Upper lobe of right lung (tissue), 1 donor: ENCODE results near the gene CIB2. TPM values are rescaled to one million over a fixed set of nuclear protein-coding genes. Genes with fewer than 3 reads are reported as not detected.
A peak's percentile ranks its signal among the peaks of the same experiment; 100 is the strongest.

Experiments used
- ATAC-seq: fragments of 200-7000 bp; cut with Tn5 transposase; one replicate; pipeline ENCODE4 v1.9.1; 2020; ENCODE audit warnings: mild to moderate bottlenecking, moderate library complexity
- DNase-seq: peaks from one replicate; pipeline ENCODE4 v3.0.0-alpha.2; 2020
- H3K27ac ChIP-seq: fragments of 200-600 bp; one replicate; pipeline ENCODE4 v1.8.0; 2022
- H3K27me3 ChIP-seq: fragments of 200-600 bp; one replicate; pipeline ENCODE4 v1.8.0; 2022; ENCODE audit warnings: mild to moderate bottlenecking
- H3K36me3 ChIP-seq: fragments of 200-600 bp; one replicate; pipeline ENCODE4 v1.8.0; 2022
- H3K4me1 ChIP-seq: fragments of 200-600 bp; one replicate; pipeline ENCODE4 v1.8.0; 2022
- H3K4me3 ChIP-seq: fragments of 200-600 bp; one replicate; pipeline ENCODE4 v1.8.0; 2022; ENCODE audit warnings: mild to moderate bottlenecking
- H3K9me3 ChIP-seq: fragments of 200-600 bp; one replicate; pipeline ENCODE4 v1.8.0; 2022
- intact Hi-C: fragments of 100-400 bp; cut with DNase I; formaldehyde crosslinking; loops from one replicate; pipeline ENCODE4 v1.11.0; 2022
- total RNA-seq: library from RNA; stranded (reverse); fragmentation: NEBNext Ultra II Directional; extraction: Animal tissue kit (Norgen Biotek cat#: 25700); gene quantifications from one replicate; pipeline ENCODE4 v1.2.1, GENCODE V29; 2021
- TF ChIP-seq, protein P1 (sequence below): fragments of 200-600 bp; IDR thresholded peaks from one replicate; pipeline ENCODE4 v1.8.0; 2022; ENCODE audit warnings: antibody characterized with exemption
- donor health status: DM: no; HTN: yes; CAD: no; lungs with severe emphysema.

The CIB2 gene
- total RNA-seq, 1 donor from 2014 or later: 1.9 TPM

DNA sequence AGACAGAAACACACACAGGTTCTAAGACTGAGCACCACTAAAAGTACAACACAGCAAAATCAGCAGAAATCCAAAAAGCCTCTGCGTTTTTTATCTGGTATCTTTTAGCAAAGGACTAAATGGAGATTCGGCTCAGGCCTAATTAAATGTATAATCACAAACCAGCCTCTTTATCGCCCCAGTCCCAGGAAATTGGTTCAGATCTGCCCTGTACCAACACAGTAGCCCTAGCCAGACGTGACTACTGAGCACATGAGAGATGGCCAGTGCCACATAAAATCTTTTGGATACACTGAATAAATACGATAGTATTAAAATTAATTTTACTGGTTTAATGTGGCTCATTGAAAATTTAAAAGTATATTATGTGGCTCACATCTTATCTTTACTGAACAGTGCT lies 73.4 kb downstream of the CIB2 start:
- peak overlapping the region; percentile 74 for H3K27ac ChIP-seq
- H3K9me3 ChIP-seq: no peaks in the 10 kb centered on the region
- ATAC-seq (no peak), DNase-seq (no peak)
- H3K36me3 ChIP-seq: peaks cover 13% of the 10 kb centered on the region
- peaks cover 86% of the 10 kb centered on the region for H3K4me1 ChIP-seq
- intact Hi-C loops: no loop called here
- H3K27me3 ChIP-seq: no peaks in the 10 kb centered on the region
- TF ChIP-seq, protein P1, sequence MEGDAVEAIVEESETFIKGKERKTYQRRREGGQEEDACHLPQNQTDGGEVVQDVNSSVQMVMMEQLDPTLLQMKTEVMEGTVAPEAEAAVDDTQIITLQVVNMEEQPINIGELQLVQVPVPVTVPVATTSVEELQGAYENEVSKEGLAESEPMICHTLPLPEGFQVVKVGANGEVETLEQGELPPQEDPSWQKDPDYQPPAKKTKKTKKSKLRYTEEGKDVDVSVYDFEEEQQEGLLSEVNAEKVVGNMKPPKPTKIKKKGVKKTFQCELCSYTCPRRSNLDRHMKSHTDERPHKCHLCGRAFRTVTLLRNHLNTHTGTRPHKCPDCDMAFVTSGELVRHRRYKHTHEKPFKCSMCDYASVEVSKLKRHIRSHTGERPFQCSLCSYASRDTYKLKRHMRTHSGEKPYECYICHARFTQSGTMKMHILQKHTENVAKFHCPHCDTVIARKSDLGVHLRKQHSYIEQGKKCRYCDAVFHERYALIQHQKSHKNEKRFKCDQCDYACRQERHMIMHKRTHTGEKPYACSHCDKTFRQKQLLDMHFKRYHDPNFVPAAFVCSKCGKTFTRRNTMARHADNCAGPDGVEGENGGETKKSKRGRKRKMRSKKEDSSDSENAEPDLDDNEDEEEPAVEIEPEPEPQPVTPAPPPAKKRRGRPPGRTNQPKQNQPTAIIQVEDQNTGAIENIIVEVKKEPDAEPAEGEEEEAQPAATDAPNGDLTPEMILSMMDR: no peak
- no peak overlapping the region for H3K4me3 ChIP-seq

GRCh38 chr15:78056714-78057269 lies 74.5 kb downstream of the CIB2 start:
- Histone ChIP-seq H3K27me3 (no peaks in the 10 kb centered on the region), H3K4me1 (peaks cover 87% of the 10 kb centered on the region), H3K4me3 (no peak overlapping the region), H3K9me3 (no peaks in the 10 kb centered on the region), H3K36me3 (peaks cover 17% of the 10 kb centered on the region), H3K27ac (peak overlapping the region; percentile 74)
- DNase-seq: no peak
- intact Hi-C loops: no loop called here
- ATAC-seq: peak; percentile 70
- TF ChIP-seq, protein P1: no peak

- ATAC-seq (peak; percentile 61), DNase-seq (no peak)
- H3K27me3 ChIP-seq: no peaks in the 10 kb centered on the region
- H3K9me3 ChIP-seq: no peaks in the 10 kb centered on the region
- intact Hi-C loops: no loop called here
- H3K36me3 ChIP-seq: peaks cover 17% of the 10 kb centered on the region
- H3K4me1 ChIP-seq: peaks cover 89% of the 10 kb centered on the region
- TF ChIP-seq, protein P1: no peak
- H3K27ac ChIP-seq: peak overlapping the region; percentile 74
- no peak overlapping the region for H3K4me3 ChIP-seq
Observed at GRCh38 chr15:78055919-78056713, 75.1 kb downstream of the CIB2 start.

- DNase-seq (no peak), ATAC-seq (no peak)
- no peak overlapping the region for H3K4me3 ChIP-seq
- H3K4me1 ChIP-seq: peaks cover 92% of the 10 kb centered on the region
- peak overlapping the region; percentile 74 for H3K27ac ChIP-seq
- peaks cover 17% of the 10 kb centered on the region for H3K36me3 ChIP-seq
- no peaks in the 10 kb centered on the region for H3K27me3 ChIP-seq
- intact Hi-C loops: no loop called here
- no peaks in the 10 kb centered on the region for H3K9me3 ChIP-seq
- TF ChIP-seq, protein P1: no peak
Observed at GRCh38 chr15:78054966-78055365, 76.3 kb downstream of the CIB2 start.

Other genes with a start within 250 kb of the CIB2 start
- gene TBC1D2B, start 53.7 kb downstream of the CIB2 start, total RNA-seq: 88.7 TPM
- not detected for gene SH2D7, start 38.9 kb downstream of the CIB2 start, total RNA-seq
- 71.6 TPM for gene IDH3A, start 17.9 kb upstream of the CIB2 start, total RNA-seq
- not detected for gene ACSBG1, start 103.1 kb upstream of the CIB2 start, total RNA-seq
- 17.9 TPM for gene DNAJA4, start 133.1 kb upstream of the CIB2 start, total RNA-seq
- 37.9 TPM for gene SKIC8, start 168.2 kb upstream of the CIB2 start, total RNA-seq
- gene CRABP1, start 208.9 kb upstream of the CIB2 start, total RNA-seq: not detected